PC-3 (cell line): Measurements from ENCODE around the gene MPC1. TPM values are rescaled to one million over a fixed set of nuclear protein-coding genes. Genes with fewer than 3 reads are reported as not detected.

Source experiments
- ATAC-seq: fragments of 200-7000 bp; cut with Tn5 transposase; 2 replicates; pipeline ENCODE4 v1.9.1; 2020; ENCODE audit warnings: mild to moderate bottlenecking, moderate library complexity
- BruUV-seq: library from RNA; stranded (reverse); fragments of 400-500 nt; replicated peaks from 2 replicates; lab custom pipeline; 2021; lab: Mats Ljungman, UMichigan
- CTCF ChIA-PET: fragments of 300-600 bp; sonication (Branson Sonifier 250); formaldehyde crosslinking; loops from one replicate; lab custom pipeline; 2022; ENCODE audit warnings: antibody characterized with exemption; lab: Charles Lee
- POLR2A ChIA-PET: fragments of 300-600 bp; sonication (Branson Sonifier 250); formaldehyde crosslinking; loops from one replicate; lab custom pipeline; 2022; ENCODE audit warnings: antibody characterized with exemption; ENCODE audit not compliant: unreplicated experiment; lab: Charles Lee
- DNase-seq: peaks from one replicate; pipeline ENCODE4 v3.0.0-alpha.2; 2015
- H2AFZ ChIP-seq: fragments of 300-600 bp; sonication (generic); 2 replicates; pipeline ENCODE4 v1.6.0; 2016; ENCODE audit warnings: antibody characterized with exemption, low read length
- H3F3A ChIP-seq: fragments of 300-600 bp; sonication (generic); one replicate; pipeline ENCODE4 v1.6.0; 2017; ENCODE audit warnings: antibody characterized with exemption, low read length, control low read depth, mild to moderate bottlenecking; ENCODE audit not compliant: unreplicated experiment
- H3K27ac ChIP-seq: fragments of 300-600 bp; sonication (generic); 2 replicates; pipeline ENCODE4 v1.5.1; 2016; ENCODE audit warnings: mild to moderate bottlenecking, low read length
- H3K27me3 ChIP-seq: fragments of 300-600 bp; sonication (generic); 2 replicates; pipeline ENCODE4 v1.6.1; 2016; ENCODE audit warnings: low read length, mixed read lengths
- H3K36me3 ChIP-seq: fragments of 300-600 bp; sonication (generic); 2 replicates; pipeline ENCODE4 v1.6.1; 2016; ENCODE audit warnings: low read depth, mixed run types, low read length, mixed read lengths
- H3K4me1 ChIP-seq: fragments of 300-600 bp; sonication (generic); 2 replicates; pipeline ENCODE4 v1.5.1; 2016; ENCODE audit warnings: low read length; ENCODE audit not compliant: insufficient read depth
- H3K4me2 ChIP-seq: fragments of 300-600 bp; sonication (generic); 2 replicates; pipeline ENCODE4 v1.6.0; 2016; ENCODE audit warnings: low read length
- H3K4me3 ChIP-seq: fragments of 300-600 bp; sonication (generic); 2 replicates; pipeline ENCODE4 v1.5.1; 2016; ENCODE audit warnings: mild to moderate bottlenecking, low read length, mixed read lengths
- H3K79me2 ChIP-seq: fragments of 300-600 bp; sonication (generic); 2 replicates; pipeline ENCODE4 v1.6.1; 2017; ENCODE audit warnings: low read length, mixed read lengths
- H3K9ac ChIP-seq: fragments of 300-600 bp; sonication (generic); 2 replicates; pipeline ENCODE4 v1.6.0; 2016; ENCODE audit warnings: mild to moderate bottlenecking, low read length
- H3K9me2 ChIP-seq: fragments of 300-600 bp; sonication (generic); replicated peaks from 2 replicates; pipeline ENCODE4 v1.6.1; 2016; ENCODE audit warnings: mixed run types, low read length, mixed read lengths
- H3K9me3 ChIP-seq: fragments of 300-600 bp; sonication (generic); 2 replicates; pipeline ENCODE4 v1.6.1; 2016; ENCODE audit warnings: low read length, mixed read lengths
- H4K20me1 ChIP-seq: fragments of 300-600 bp; sonication (generic); 2 replicates; pipeline ENCODE4 v1.6.1; 2016; ENCODE audit warnings: low read length, mixed read lengths
- CTCF ChIP-seq: fragments of 300-600 bp; sonication (generic); conservative IDR thresholded peaks from 2 replicates; pipeline ENCODE4 v1.5.1; 2017; ENCODE audit warnings: antibody characterized with exemption, low read depth, mild to moderate bottlenecking, low read length
- EZH2 ChIP-seq: fragments of 300-600 bp; sonication (generic); IDR thresholded peaks from one replicate; pipeline ENCODE4 v1.6.1; 2017; ENCODE audit warnings: antibody characterized with exemption, mild to moderate bottlenecking, low read length; ENCODE audit not compliant: unreplicated experiment
- EZH2phosphoT487 ChIP-seq: fragments of 300-600 bp; sonication (generic); IDR thresholded peaks from 2 replicates; pipeline ENCODE4 v1.6.1; 2018; ENCODE audit warnings: mild to moderate bottlenecking, antibody characterized with exemption, low read length, borderline replicate concordance
- intact Hi-C: fragments of 100-400 bp; cut with micrococcal nuclease; formaldehyde crosslinking; loops from 2 replicates; pipeline ENCODE4 v1.9.0; 2023
- total RNA-seq: library from RNA; depleted of rRNA; stranded (reverse); fragments of >200 nt; gene quantifications from 2 replicates; pipeline ENCODE4 v1.2.3, GENCODE V29; 2014

The MPC1 gene
- total RNA-seq, 1 experiment from 2014 or later: 26.7 TPM

DNA sequence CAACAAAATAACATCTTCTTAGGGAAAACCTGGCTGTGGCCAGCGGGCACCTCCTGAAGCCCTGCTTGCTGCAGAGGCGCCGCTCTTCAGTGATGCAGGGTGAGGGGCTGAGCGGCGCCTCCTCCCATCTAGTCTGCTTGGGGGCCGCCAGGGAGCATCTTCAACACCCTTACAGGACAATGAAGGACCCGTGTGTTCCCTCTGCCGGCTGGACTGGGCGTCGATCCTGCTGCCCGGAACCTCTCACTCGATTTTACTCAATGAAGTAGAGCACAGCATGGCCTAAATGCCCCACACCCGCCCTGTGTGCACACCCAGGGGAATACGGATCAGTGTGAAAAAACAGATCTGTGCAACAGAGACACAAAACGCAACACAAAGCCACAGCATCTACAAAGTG is 28.5 kb upstream of the MPC1 start:
- Histone ChIP-seq H3K79me2 (no peaks in the 10 kb centered on the region), H3K4me2 (no peak overlapping the region), H3K27me3 (no peaks in the 10 kb centered on the region), H3K27ac (no peak overlapping the region), H3F3A (no peaks in the 10 kb centered on the region), H3K9me3 (no peaks in the 10 kb centered on the region), H3K9ac (no peak overlapping the region), H3K4me3 (no peak overlapping the region), H3K36me3 (no peaks in the 10 kb centered on the region), H4K20me1 (no peaks in the 10 kb centered on the region), H2AFZ (no peak overlapping the region), H3K9me2 (no peaks in the 10 kb centered on the region), H3K4me1 (no peaks in the 10 kb centered on the region)
- intact Hi-C loops: no loop called here
- BruUV-seq: no TSS peak
- TF ChIP-seq EZH2 (no peak), CTCF (no peak), EZH2phosphoT487 (no peak)
- no peak for ATAC-seq
- ChIA-PET POLR2A (no interaction called here), CTCF (no interaction called here)
- DNase-seq: no peak

- H3K4me2 ChIP-seq: no peak overlapping the region
- no TSS peak for BruUV-seq
- ChIA-PET POLR2A (no interaction called here), CTCF (no interaction called here)
- no peak overlapping the region for H3K9ac ChIP-seq
- no peak for ATAC-seq
- no peak overlapping the region for H2AFZ ChIP-seq
- no peaks in the 10 kb centered on the region for H3K9me3 ChIP-seq
- intact Hi-C loops: no loop called here
- no peaks in the 10 kb centered on the region for H3K9me2 ChIP-seq
- H3K4me1 ChIP-seq: no peaks in the 10 kb centered on the region
- H3K79me2 ChIP-seq: no peaks in the 10 kb centered on the region
- H4K20me1 ChIP-seq: no peaks in the 10 kb centered on the region
- TF ChIP-seq EZH2phosphoT487: no peak
- TF ChIP-seq EZH2: no peak
- no peaks in the 10 kb centered on the region for H3K27me3 ChIP-seq
- H3K4me3 ChIP-seq: no peak overlapping the region
- no peaks in the 10 kb centered on the region for H3K36me3 ChIP-seq
- H3F3A ChIP-seq: no peaks in the 10 kb centered on the region
- no peak for DNase-seq
- H3K27ac ChIP-seq: no peak overlapping the region
Observed at GRCh38 chr6:166410426-166410935, 27.7 kb upstream of the MPC1 start.

GRCh38 chr6:166408936-166409755 is 26.4 kb upstream of the MPC1 start:
- no peak for DNase-seq
- intact Hi-C loops: no loop called here

More at GRCh38 chr6:166408936-166409755, 26.4 kb upstream of the MPC1 start:
- Histone ChIP-seq H3K9me2 (no peaks in the 10 kb centered on the region), H3K36me3 (no peaks in the 10 kb centered on the region), H3K4me3 (no peak overlapping the region), H4K20me1 (no peaks in the 10 kb centered on the region), H3K9ac (no peak overlapping the region), H3F3A (no peaks in the 10 kb centered on the region), H3K4me2 (no peak overlapping the region), H3K27ac (no peak overlapping the region), H2AFZ (no peak overlapping the region), H3K9me3 (no peaks in the 10 kb centered on the region), H3K27me3 (no peaks in the 10 kb centered on the region), H3K79me2 (no peaks in the 10 kb centered on the region), H3K4me1 (no peaks in the 10 kb centered on the region)
- CTCF ChIA-PET: no interaction called here
- BruUV-seq: no TSS peak
- TF ChIP-seq CTCF (no peak), EZH2 (no peak), EZH2phosphoT487 (no peak)
- ATAC-seq: no peak
- POLR2A ChIA-PET: no interaction called here
